ENCODE measurements around the gene NT5C1B. TPM values are rescaled to one million over a fixed set of nuclear protein-coding genes. Genes with fewer than 3 reads are reported as not detected.

The NT5C1B gene
- total RNA-seq, 4 donors from 2014 or later, result not detected

- no peak overlapping the region for H3K4me3 ChIP-seq
- H3K36me3 ChIP-seq, result no peaks in the 10 kb centered on the region
- no peak for TF ChIP-seq CTCF (IDR thresholded peaks at IDR 0.05)
- no peak for TF ChIP-seq POLR2A (IDR thresholded peaks at IDR 0.05)
- H3K27ac ChIP-seq, result no peak overlapping the region
- H3K9me3 ChIP-seq, result no peaks in the 10 kb centered on the region
- no peak for DNase-seq
- no peaks in the 10 kb centered on the region for H3K4me1 ChIP-seq
- intact Hi-C loops (cut with DNase I; ENCODE audit: low total_unique reads), result no loop called here
- no peaks in the 10 kb centered on the region for H3K27me3 ChIP-seq
Observed at GRCh38 chr2:18603854-18604530, 14.6 kb upstream of the NT5C1B start.

GRCh38 chr2:18602298-18602697 is 12.9 kb upstream of the NT5C1B start:
- no peaks in the 10 kb centered on the region for H3K27me3 ChIP-seq

GRCh38 chr2:18600255-18600613 is 10.9 kb upstream of the NT5C1B start:
- Histone ChIP-seq H3K4me1 (no peaks in the 10 kb centered on the region), H3K9me3 (no peaks in the 10 kb centered on the region), H3K36me3 (no peaks in the 10 kb centered on the region), H3K4me3 (no peak overlapping the region), H3K27ac (no peak overlapping the region), H3K27me3 (no peaks in the 10 kb centered on the region)
- no peak for DNase-seq
- TF ChIP-seq POLR2A (IDR thresholded peaks at IDR 0.05), result no peak
- intact Hi-C loops (cut with DNase I; ENCODE audit: low total_unique reads), result no loop called here

More at GRCh38 chr2:18602298-18602697, 12.9 kb upstream of the NT5C1B start:
- no peaks in the 10 kb centered on the region for H3K4me1 ChIP-seq
- TF ChIP-seq CTCF (IDR thresholded peaks at IDR 0.05) (no peak), POLR2A (IDR thresholded peaks at IDR 0.05) (no peak)
- no peak for DNase-seq
- H3K9me3 ChIP-seq, result no peaks in the 10 kb centered on the region
- H3K27ac ChIP-seq, result no peak overlapping the region
- intact Hi-C loops (cut with DNase I; ENCODE audit: low total_unique reads), result no loop called here
- H3K36me3 ChIP-seq, result no peaks in the 10 kb centered on the region
- no peak overlapping the region for H3K4me3 ChIP-seq

- TF ChIP-seq POLR2A (IDR thresholded peaks at IDR 0.05), result no peak
- Histone ChIP-seq H3K9me3 (no peaks in the 10 kb centered on the region), H3K4me3 (no peak overlapping the region), H3K36me3 (no peaks in the 10 kb centered on the region), H3K27ac (no peak overlapping the region), H3K27me3 (no peaks in the 10 kb centered on the region), H3K4me1 (no peaks in the 10 kb centered on the region)
- intact Hi-C loops (cut with DNase I; ENCODE audit: low total_unique reads), result no loop called here
- no peak for DNase-seq
Observed at GRCh38 chr2:18599509-18600254, 10.3 kb upstream of the NT5C1B start.

GRCh38 chr2:18598848-18599484 is 9.6 kb upstream of the NT5C1B start:
- no peak for TF ChIP-seq POLR2A (IDR thresholded peaks at IDR 0.05)
- TF ChIP-seq CTCF (IDR thresholded peaks at IDR 0.05), result no peak
- no peaks in the 10 kb centered on the region for H3K4me1 ChIP-seq
- no peak overlapping the region for H3K27ac ChIP-seq
- intact Hi-C loops (cut with DNase I; ENCODE audit: low total_unique reads), result no loop called here
- H3K36me3 ChIP-seq, result no peaks in the 10 kb centered on the region
- no peaks in the 10 kb centered on the region for H3K27me3 ChIP-seq
- H3K9me3 ChIP-seq, result no peaks in the 10 kb centered on the region
- no peak overlapping the region for H3K4me3 ChIP-seq
- no peak for DNase-seq

GRCh38 chr2:18597618-18598017 is 8.2 kb upstream of the NT5C1B start:
- Histone ChIP-seq H3K4me1 (no peaks in the 10 kb centered on the region), H3K27me3 (no peaks in the 10 kb centered on the region), H3K4me3 (no peak overlapping the region), H3K9me3 (no peaks in the 10 kb centered on the region), H3K36me3 (no peaks in the 10 kb centered on the region), H3K27ac (no peak overlapping the region)
- no peak for DNase-seq
- intact Hi-C loops (cut with DNase I; ENCODE audit: low total_unique reads), result no loop called here
- TF ChIP-seq CTCF (IDR thresholded peaks at IDR 0.05) (no peak), POLR2A (IDR thresholded peaks at IDR 0.05) (no peak)
